ENCODE measurements around the gene GALNT10.

GALNT10 gene

GRCh38 chr5:154236536-154237375, 46.2 kb downstream of the GALNT10 start:
- DNase-seq: no peak

- DNase-seq: no peak
These were observed 46.8 kb downstream of the GALNT10 start for GRCh38 chr5:154237376-154237743.

GRCh38 chr5:154237946-154238345, 47.4 kb downstream of the GALNT10 start:
- no peak for DNase-seq

GRCh38 chr5:154238776-154239481, 48.4 kb downstream of the GALNT10 start:
- DNase-seq: no peak

GRCh38 chr5:154240595-154240994, 50.1 kb downstream of the GALNT10 start:
- DNase-seq: no peak

GRCh38 chr5:154241021-154241420, 50.5 kb downstream of the GALNT10 start:
- no peak for DNase-seq

GRCh38 chr5:154242442-154242841, 51.9 kb downstream of the GALNT10 start:
- DNase-seq: no peak

- DNase-seq: no peak
These were observed 52.4 kb downstream of the GALNT10 start for GRCh38 chr5:154242964-154243376.

GRCh38 chr5:154243736-154244135, 53.2 kb downstream of the GALNT10 start:
- no peak for DNase-seq

- DNase-seq: no peak
These were observed 53.9 kb downstream of the GALNT10 start for GRCh38 chr5:154244476-154244875.

GRCh38 chr5:154248691-154249090, 58.2 kb downstream of the GALNT10 start:
- DNase-seq: no peak

GRCh38 chr5:154249826-154250225, 59.3 kb downstream of the GALNT10 start:
- DNase-seq: no peak

- no peak for DNase-seq
These were observed 61.0 kb downstream of the GALNT10 start for GRCh38 chr5:154251529-154251928.

GRCh38 chr5:154253807-154254206, 63.3 kb downstream of the GALNT10 start:
- no peak for DNase-seq

GRCh38 chr5:154254896-154255295, 64.4 kb downstream of the GALNT10 start:
- no peak for DNase-seq

GRCh38 chr5:154257046-154257445, 66.5 kb downstream of the GALNT10 start:
- DNase-seq: no peak

GRCh38 chr5:154258531-154259217, 68.1 kb downstream of the GALNT10 start:
- no peak for DNase-seq

GRCh38 chr5:154260224-154260927, 69.8 kb downstream of the GALNT10 start:
- no peak for DNase-seq

- no peak for DNase-seq
These were observed 71.8 kb downstream of the GALNT10 start for GRCh38 chr5:154262342-154262741.

- no peak for DNase-seq
These were observed 74.1 kb downstream of the GALNT10 start for GRCh38 chr5:154264549-154265196.

- DNase-seq: no peak
These were observed 74.8 kb downstream of the GALNT10 start for GRCh38 chr5:154265197-154265773.

GRCh38 chr5:154267516-154267915, 77.0 kb downstream of the GALNT10 start:
- DNase-seq: no peak
